Gastroesophageal sphincter (tissue), 3 donors: ENCODE data around the gene SNX8.

Source experiments
- EP300 ChIP-seq: sonication (generic); formaldehyde crosslinking; IDR thresholded peaks from one replicate; pipeline ENCODE4 v1.6.1; 2017; ENCODE audit warnings: antibody characterized with exemption, mild to moderate bottlenecking
- POLR2A ChIP-seq, 2 donors: fragments of 450-650 bp; IDR thresholded peaks; one replicate each; pipeline ENCODE4 v1.6.1; 2017; ENCODE audit warnings: antibody characterized with exemption in 2 of 2, mild to moderate bottlenecking in 2 of 2, moderate library complexity in 1 of 2
- POLR2AphosphoS5 ChIP-seq: sonication (generic); formaldehyde crosslinking; IDR thresholded peaks from one replicate; pipeline ENCODE4 v1.6.1; 2017; ENCODE audit warnings: antibody characterized with exemption
- TF ChIP-seq, protein P1 (sequence below), 4 experiments: fragments of 200-600 bp in 2 of 4; fragments of 450-650 bp in 2 of 4; sonication (generic) in 1 of 4; IDR thresholded peaks; one replicate each; pipeline ENCODE4 v1.5.1; 2017 to 2019; ENCODE audit warnings: antibody characterized with exemption in 4 of 4, mild to moderate bottlenecking in 2 of 4, moderate library complexity in 2 of 4

DNA sequence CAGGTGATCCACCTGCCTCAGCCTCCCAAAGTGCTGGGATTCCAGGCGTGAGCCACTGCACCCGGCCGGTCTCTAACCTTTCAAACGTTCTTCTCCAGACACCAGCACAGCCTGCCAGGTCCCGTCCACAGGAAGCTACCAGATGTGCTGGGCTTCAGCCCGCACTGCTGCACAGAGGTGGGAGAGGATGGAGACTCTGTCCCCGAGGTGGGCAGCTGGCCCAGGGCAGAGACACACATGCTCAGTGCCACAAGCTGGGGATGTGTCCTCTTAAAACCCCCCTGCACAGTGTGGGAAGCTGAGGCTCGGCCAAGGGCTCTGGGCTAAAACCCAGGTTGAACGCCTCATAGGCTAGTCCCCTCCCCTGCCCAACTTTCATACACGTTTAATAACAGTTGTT lies 62.9 kb downstream of the SNX8 start:
- no peak for TF ChIP-seq POLR2AphosphoS5
- TF ChIP-seq, protein P1, sequence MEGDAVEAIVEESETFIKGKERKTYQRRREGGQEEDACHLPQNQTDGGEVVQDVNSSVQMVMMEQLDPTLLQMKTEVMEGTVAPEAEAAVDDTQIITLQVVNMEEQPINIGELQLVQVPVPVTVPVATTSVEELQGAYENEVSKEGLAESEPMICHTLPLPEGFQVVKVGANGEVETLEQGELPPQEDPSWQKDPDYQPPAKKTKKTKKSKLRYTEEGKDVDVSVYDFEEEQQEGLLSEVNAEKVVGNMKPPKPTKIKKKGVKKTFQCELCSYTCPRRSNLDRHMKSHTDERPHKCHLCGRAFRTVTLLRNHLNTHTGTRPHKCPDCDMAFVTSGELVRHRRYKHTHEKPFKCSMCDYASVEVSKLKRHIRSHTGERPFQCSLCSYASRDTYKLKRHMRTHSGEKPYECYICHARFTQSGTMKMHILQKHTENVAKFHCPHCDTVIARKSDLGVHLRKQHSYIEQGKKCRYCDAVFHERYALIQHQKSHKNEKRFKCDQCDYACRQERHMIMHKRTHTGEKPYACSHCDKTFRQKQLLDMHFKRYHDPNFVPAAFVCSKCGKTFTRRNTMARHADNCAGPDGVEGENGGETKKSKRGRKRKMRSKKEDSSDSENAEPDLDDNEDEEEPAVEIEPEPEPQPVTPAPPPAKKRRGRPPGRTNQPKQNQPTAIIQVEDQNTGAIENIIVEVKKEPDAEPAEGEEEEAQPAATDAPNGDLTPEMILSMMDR (IDR thresholded peaks at IDR 0.05): no peak
- TF ChIP-seq POLR2A (IDR thresholded peaks at IDR 0.05): no peak
- no peak for TF ChIP-seq EP300
